ENCODE measurements around the gene ZNF511. TPM values are rescaled to one million over a fixed set of nuclear protein-coding genes. Genes with fewer than 3 reads are reported as not detected.

ZNF511 gene
- total RNA-seq, 1 experiment from 2014 or later = 89.4 TPM

GRCh38 chr10:133361773-133362441, 53.2 kb downstream of the ZNF511 start:
- no peaks in the 10 kb centered on the region for H3K79me2 ChIP-seq (ENCODE audit: insufficient read depth, low read length)
- H3K23me2 ChIP-seq (ENCODE audit: insufficient read length, low read depth, low read length, poor library complexity, severe bottlenecking) = no peaks in the 10 kb centered on the region
- H3K9me3 ChIP-seq (ENCODE audit: control insufficient read depth, low read depth, low read length) = no peaks in the 10 kb centered on the region
- no peak overlapping the region for H2BK20ac ChIP-seq (ENCODE audit: low read depth, low read length, poor library complexity, severe bottlenecking)
- H3K4me2 ChIP-seq (ENCODE audit: insufficient read depth, insufficient read length, low read length) = no peak overlapping the region
- no peak overlapping the region for H3K9ac ChIP-seq (ENCODE audit: extremely low read depth, insufficient read length, low read length)
- H2BK120ac ChIP-seq (ENCODE audit: low read depth, low read length, poor library complexity, severe bottlenecking) = no peak overlapping the region
- Mint-ChIP-seq H3K4me3 (no peak overlapping the region; a peak in 1 of 5 replicates), H3K27ac (peak overlapping the region in 1 of 3 experiments; percentile 71; a peak in 2 of 7 replicates), H3K27me3 (ENCODE audit: low read depth) (peaks cover 24% of the 10 kb centered on the region), H3K36me3 (ENCODE audit: insufficient read depth in 1 of 3, low read depth in 3 of 3) (peaks cover 25 to 48% (median 45%) of the 10 kb centered on the region in 3 experiments; a peak in 6 of 7 replicates), H3K4me1 (peaks cover 0 to 2% of the 10 kb centered on the region in 2 experiments; a peak in 1 of 4 replicates), H3K9me3 (no peaks in the 10 kb centered on the region)
- H4K5ac ChIP-seq (ENCODE audit: insufficient read length, low read depth, low read length) = no peak overlapping the region
- no peak overlapping the region for H2AK5ac ChIP-seq (ENCODE audit: insufficient read length, low read length)
- no peak overlapping the region for H2BK5ac ChIP-seq (ENCODE audit: insufficient read length, low read length)
- no peaks in the 10 kb centered on the region for H4K20me1 ChIP-seq (ENCODE audit: control insufficient read depth, insufficient read depth, insufficient read length)
- no peak overlapping the region for H2BK15ac ChIP-seq (ENCODE audit: low read depth, low read length)
- H3T11ph ChIP-seq (ENCODE audit: low read length) = no peak overlapping the region
- H4K91ac ChIP-seq (ENCODE audit: insufficient read length, low read depth, low read length) = no peak overlapping the region
- WGBS (ENCODE audit: extremely low coverage, insufficient read length, low lambda C conversion rate) = no CpG with 5 or more reads among the region's 18 CpGs
- H3K14ac ChIP-seq (ENCODE audit: insufficient read depth, low read length) = no peak overlapping the region
- H3K79me1 ChIP-seq (ENCODE audit: insufficient read depth, low read depth, low read length, poor library complexity, severe bottlenecking) = no peaks in the 10 kb centered on the region
- H3K27me3 ChIP-seq (ENCODE audit: insufficient read depth, low read length) = no peaks in the 10 kb centered on the region; the same call in 1 of the 2 replicates
- DNase-seq = no peak
- no peak overlapping the region for H2AFZ ChIP-seq (ENCODE audit: low read length)
- no peaks in the 10 kb centered on the region for H3K4me1 ChIP-seq (ENCODE audit: insufficient read depth, low read length)
- H3K23ac ChIP-seq (ENCODE audit: insufficient read length, low read depth, low read length) = no peak overlapping the region
- H2BK12ac ChIP-seq (ENCODE audit: insufficient read length, low read depth, low read length) = no peak overlapping the region
- TF ChIP-seq CTCF (conservative IDR thresholded peaks at IDR 0.05) = no peak
- H4K8ac ChIP-seq (replicated peaks; ENCODE audit: insufficient read length, low read depth, low read length) = no peak overlapping the region
- H3K18ac ChIP-seq (ENCODE audit: insufficient read length, low read depth, low read length) = no peak overlapping the region
- H3K56ac ChIP-seq (ENCODE audit: insufficient read length, low read depth, low read length) = no peak overlapping the region
- H3K4ac ChIP-seq (ENCODE audit: low read depth, low read length) = no peak overlapping the region
- no peak overlapping the region for H3K27ac ChIP-seq (ENCODE audit: insufficient read length, low read depth, low read length)

Other genes with a start within 250 kb of the ZNF511 start
- 0.11 and 0.13 TPM in 2 replicates for gene ADGRA1, start 221.0 kb upstream of the ZNF511 start, total RNA-seq (2021)
- gene KNDC1, start 148.7 kb upstream of the ZNF511 start, total RNA-seq (2021) = 13.7 and 15.7 TPM in 2 replicates
- gene UTF1, start 78.7 kb upstream of the ZNF511 start, total RNA-seq (2021) = 31.5 and 38.6 TPM in 2 replicates
- gene VENTX, start 71.1 kb upstream of the ZNF511 start, total RNA-seq (2021) = 10.9 and 11.1 TPM in 2 replicates
- 4.5 and 5.4 TPM in 2 replicates for gene ADAM8, start 32.0 kb upstream of the ZNF511 start, total RNA-seq (2021)
- gene TUBGCP2, start within 50 bp of the ZNF511 start, total RNA-seq (2021) = 52.4 and 53.5 TPM in 2 replicates
- 1.9 and 2.9 TPM in 2 replicates for gene CALY, start 28.0 kb downstream of the ZNF511 start, total RNA-seq (2021)
- 0.81 and 1.2 TPM in 2 replicates for gene PRAP1, start 38.5 kb downstream of the ZNF511 start, total RNA-seq (2021)
- 39.6 and 41.8 TPM in 2 replicates for gene FUOM, start 49.1 kb downstream of the ZNF511 start, total RNA-seq (2021)
- gene ECHS1, start 64.4 kb downstream of the ZNF511 start, total RNA-seq (2021) = 94.1 and 100 TPM in 2 replicates
- 5.3 and 5.6 TPM in 2 replicates for gene PAOX, start 70.3 kb downstream of the ZNF511 start, total RNA-seq (2021)
- 61.4 and 65.3 TPM in 2 replicates for gene MTG1, start 85.2 kb downstream of the ZNF511 start, total RNA-seq (2021)
- 0.42 TPM in 2 replicates for gene SPRN, start 115.7 kb downstream of the ZNF511 start, total RNA-seq (2021)
- gene SCART1, start 145.0 kb downstream of the ZNF511 start, total RNA-seq (2021) = 0.39 and 0.50 TPM in 2 replicates
- 0.13 and 0.31 TPM in 2 replicates for gene CYP2E1, start 218.4 kb downstream of the ZNF511 start, total RNA-seq (2021)